Right cardiac atrium (tissue), 5 donors: ENCODE data around the gene MCM8. TPM values are rescaled to one million over a fixed set of nuclear protein-coding genes. Genes with fewer than 3 reads are reported as not detected.
A peak's percentile ranks its signal among the peaks of the same experiment; 100 is the strongest.

Experiments used
- ATAC-seq, 2 donors: fragments of 200-7000 bp; cut with Tn5 transposase; one replicate each; pipeline versions ENCODE4 v1.8.0 to v1.9.1; 2020; ENCODE audit warnings: moderate library complexity in 2 of 2, mild to moderate bottlenecking in 1 of 2
- DNase-seq, 3 donors: peaks; one replicate each; pipeline ENCODE4 v3.0.0-alpha.2; 2020
- H3K27ac ChIP-seq: one replicate; pipeline ENCODE4 v1.5.1; 2013; ENCODE audit warnings: mild to moderate bottlenecking, low read length, control low read depth, moderate library complexity
- H3K27me3 ChIP-seq: one replicate; pipeline ENCODE4 v1.6.1; 2013; ENCODE audit not compliant: control insufficient read depth, insufficient read depth
- H3K4me1 ChIP-seq: one replicate; pipeline ENCODE4 v1.6.1; 2013; ENCODE audit warnings: low read length; ENCODE audit not compliant: control insufficient read depth, insufficient read depth
- H3K4me3 ChIP-seq: one replicate; pipeline ENCODE4 v1.5.1; 2013; ENCODE audit warnings: low read length, control low read depth
- H3K9me3 ChIP-seq: one replicate; pipeline ENCODE4 v1.6.1; 2013; ENCODE audit warnings: low read length; ENCODE audit not compliant: control insufficient read depth
- WGBS: extraction: QIAGEN DNeasy Blood & Tissue Kit; methylation state at CpG from one replicate; pipeline ENCODE4 v1.1.7; 2013; 5-methylcytosine and 5-hydroxymethylcytosine counted together
- intact Hi-C, 4 donors: fragments of 100-400 bp; cut with DNase I; formaldehyde crosslinking; loops; one replicate each; pipeline versions ENCODE4 v1.11.0 to v1.14.0; 2022 to 2023
- polyA plus RNA-seq: library from polyadenylated mRNA; stranded (reverse); fragments of 200-250 nt; gene quantifications from one replicate; pipeline ENCODE4 v1.2.3, GENCODE V29; 2013
- total RNA-seq, 4 donors: library from RNA; stranded (reverse); fragmentation: NEBNext Ultra II Directional; extraction: Animal tissue kit (Norgen Biotek cat#: 25700); gene quantifications; one replicate each; pipeline ENCODE4 v1.2.1, GENCODE V29; 2021
- donor health status: healthy with polysubstance abuse.
- donor health status: DM: no; HTN: yes; CAD: no.
- donor health status: DM: no; HTN: no; CAD: no.
- donor health status: DM: no; HTN: yes; CAD: no; lungs with severe emphysema.
- donor health status: DM: yes; HTN: yes; CAD: no.

MCM8 gene
- total and polyA plus RNA-seq, 5 donors = 2.9 to 8.4 (median 6.9) TPM

GRCh38 chr20:5947276-5947675, 3.2 kb upstream of the MCM8 start:
- DNase-seq (no peak), ATAC-seq (no peak)
- no peaks in the 10 kb centered on the region for H3K4me1 ChIP-seq
- H3K27ac ChIP-seq = no peak overlapping the region
- no peaks in the 10 kb centered on the region for H3K9me3 ChIP-seq
- H3K27me3 ChIP-seq = no peaks in the 10 kb centered on the region
- 83% methylated on average over 6 of the region's 6 CpGs for WGBS
- intact Hi-C loops = loop anchor here in 2 of 4 donors (10.0 kb wide), 2 partner anchors 412 to 422 kb away; no protein-coding TSS in a partner anchor
- no peak overlapping the region for H3K4me3 ChIP-seq

GRCh38 chr20:5949943-5950270, 545 bp upstream of the MCM8 start:
- DNase-seq = no peak
- no peaks in the 10 kb centered on the region for H3K9me3 ChIP-seq
- H3K27me3 ChIP-seq = no peaks in the 10 kb centered on the region
- WGBS = under 1% methylated on average over 11 of the region's 11 CpGs
- ATAC-seq = no peak
- peak overlapping the region; percentile 79 for H3K4me3 ChIP-seq
- intact Hi-C loops = loop anchor here in 2 of 4 donors (10.0 kb wide), 2 partner anchors 415 to 425 kb away; no protein-coding TSS in a partner anchor
- H3K27ac ChIP-seq = peak overlapping the region; percentile 47
- H3K4me1 ChIP-seq = no peaks in the 10 kb centered on the region

GRCh38 chr20:5967469-5967868, 17.0 kb downstream of the MCM8 start:
- Histone ChIP-seq H3K27me3 (no peaks in the 10 kb centered on the region), H3K4me3 (no peak overlapping the region), H3K27ac (no peak overlapping the region), H3K4me1 (no peaks in the 10 kb centered on the region), H3K9me3 (no peaks in the 10 kb centered on the region)
- ATAC-seq (no peak), DNase-seq (no peak)
- intact Hi-C loops = no loop called here
- WGBS = 96% methylated on average over 6 of the region's 6 CpGs

GRCh38 chr20:5968462-5968861, 18.0 kb downstream of the MCM8 start:
- Histone ChIP-seq H3K9me3 (no peaks in the 10 kb centered on the region), H3K4me3 (no peak overlapping the region), H3K4me1 (no peaks in the 10 kb centered on the region), H3K27me3 (no peaks in the 10 kb centered on the region), H3K27ac (no peak overlapping the region)
- DNase-seq (no peak), ATAC-seq (no peak)
- intact Hi-C loops = no loop called here
- 98% methylated on average over 3 of the region's 3 CpGs for WGBS

GRCh38 chr20:5969348-5969935, 19.0 kb downstream of the MCM8 start:
- intact Hi-C loops = no loop called here
- no peak for DNase-seq
- H3K27ac ChIP-seq = no peak overlapping the region
- H3K27me3 ChIP-seq = no peaks in the 10 kb centered on the region
- no peak for ATAC-seq
- H3K4me1 ChIP-seq = no peaks in the 10 kb centered on the region
- H3K9me3 ChIP-seq = no peaks in the 10 kb centered on the region
- no peak overlapping the region for H3K4me3 ChIP-seq
- 82% methylated on average over 9 of the region's 9 CpGs for WGBS

GRCh38 chr20:5969940-5970339, 19.5 kb downstream of the MCM8 start:
- no peak for DNase-seq
- ATAC-seq = no peak
- H3K4me1 ChIP-seq = no peaks in the 10 kb centered on the region
- H3K27ac ChIP-seq = no peak overlapping the region
- intact Hi-C loops = no loop called here
- no peaks in the 10 kb centered on the region for H3K9me3 ChIP-seq
- H3K4me3 ChIP-seq = no peak overlapping the region
- H3K27me3 ChIP-seq = no peaks in the 10 kb centered on the region

GRCh38 chr20:5970381-5970780, 19.9 kb downstream of the MCM8 start:
- Histone ChIP-seq H3K4me1 (no peaks in the 10 kb centered on the region), H3K27me3 (no peaks in the 10 kb centered on the region), H3K4me3 (no peak overlapping the region), H3K9me3 (no peaks in the 10 kb centered on the region), H3K27ac (no peak overlapping the region)
- ATAC-seq (no peak), DNase-seq (no peak)
- 97% methylated on average over 2 of the region's 2 CpGs for WGBS
- intact Hi-C loops = no loop called here

GRCh38 chr20:5971203-5971602, 20.8 kb downstream of the MCM8 start:
- Histone ChIP-seq H3K27me3 (no peaks in the 10 kb centered on the region), H3K4me3 (no peak overlapping the region), H3K9me3 (no peaks in the 10 kb centered on the region), H3K27ac (no peak overlapping the region), H3K4me1 (no peaks in the 10 kb centered on the region)
- intact Hi-C loops = no loop called here
- DNase-seq (no peak), ATAC-seq (no peak)

GRCh38 chr20:5973172-5973571, 22.7 kb downstream of the MCM8 start:
- 91% methylated on average over 2 of the region's 2 CpGs for WGBS
- Histone ChIP-seq H3K4me3 (no peak overlapping the region), H3K27ac (no peak overlapping the region), H3K27me3 (no peaks in the 10 kb centered on the region), H3K9me3 (no peaks in the 10 kb centered on the region), H3K4me1 (no peaks in the 10 kb centered on the region)
- intact Hi-C loops = no loop called here
- no peak for ATAC-seq
- DNase-seq = no peak

GRCh38 chr20:5973971-5974370, 23.5 kb downstream of the MCM8 start:
- DNase-seq = no peak
- intact Hi-C loops = no loop called here
- H3K4me3 ChIP-seq = no peak overlapping the region
- no peaks in the 10 kb centered on the region for H3K27me3 ChIP-seq
- 93% methylated on average over 4 of the region's 4 CpGs for WGBS
- no peaks in the 10 kb centered on the region for H3K4me1 ChIP-seq
- no peaks in the 10 kb centered on the region for H3K9me3 ChIP-seq
- ATAC-seq = no peak
- no peak overlapping the region for H3K27ac ChIP-seq

- Histone ChIP-seq H3K27me3 (no peaks in the 10 kb centered on the region), H3K9me3 (no peaks in the 10 kb centered on the region), H3K4me3 (no peak overlapping the region), H3K4me1 (no peaks in the 10 kb centered on the region), H3K27ac (no peak overlapping the region)
- DNase-seq (no peak), ATAC-seq (no peak)
- WGBS = 97% methylated on average over 1 of the region's 1 CpG
- intact Hi-C loops = no loop called here
These were observed 24.1 kb downstream of the MCM8 start for GRCh38 chr20:5974531-5974930.

GRCh38 chr20:5975778-5976177, 25.3 kb downstream of the MCM8 start:
- no peak overlapping the region for H3K27ac ChIP-seq
- intact Hi-C loops = no loop called here
- no peak overlapping the region for H3K4me3 ChIP-seq
- ATAC-seq = no peak
- H3K4me1 ChIP-seq = no peaks in the 10 kb centered on the region
- no peaks in the 10 kb centered on the region for H3K9me3 ChIP-seq
- 82% methylated on average over 2 of the region's 2 CpGs for WGBS
- H3K27me3 ChIP-seq = no peaks in the 10 kb centered on the region
- DNase-seq = no peak
